DND-41 (cell line): ENCODE results near the gene IGF2BP2.

Experiments used
- CTCF ChIP-seq: IDR thresholded peaks from 2 replicates; pipeline ENCODE4 v1.5.1; 2012; ENCODE audit warnings: borderline replicate concordance, low read length, moderate library complexity, mild to moderate bottlenecking; ENCODE audit not compliant: poor library complexity, severe bottlenecking; ENCODE audit errors: extremely low read depth
- EZH2 ChIP-seq: IDR thresholded peaks from 3 replicates; pipeline ENCODE4 v1.6.1; 2012; ENCODE audit warnings: borderline replicate concordance, low read depth, mild to moderate bottlenecking, moderate library complexity, low read length, inconsistent platforms; ENCODE audit not compliant: severe bottlenecking

DNA sequence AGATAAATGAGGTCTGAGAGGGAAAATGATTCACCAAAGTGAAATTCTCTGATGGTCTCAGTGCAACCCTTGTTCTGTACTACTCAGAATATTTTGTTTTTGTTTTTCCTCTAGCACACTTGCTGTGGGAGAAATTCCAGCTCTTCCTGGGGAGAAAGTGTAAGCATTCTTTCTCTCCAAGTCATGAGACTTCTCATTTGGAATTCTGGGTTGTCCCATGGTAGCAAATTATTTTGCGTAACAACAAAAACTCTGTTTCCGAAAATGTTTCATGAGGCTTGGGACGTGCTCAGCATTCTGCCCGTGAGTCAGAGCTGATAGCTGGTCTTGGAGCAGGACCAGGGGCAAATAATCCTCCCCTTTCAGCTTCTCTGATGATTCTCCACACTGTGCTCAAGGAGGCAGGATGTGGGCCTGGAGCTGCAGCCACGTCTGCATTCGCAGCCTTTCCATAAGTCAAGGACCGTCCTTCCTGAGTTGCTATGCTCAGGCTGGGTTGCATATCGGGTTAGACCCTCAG is 168.5 kb downstream of the IGF2BP2 start:
- TF ChIP-seq CTCF: no peak
- TF ChIP-seq EZH2: no peak
